Left ventricle myocardium inferior (tissue), 1 donor: Measurements from ENCODE around the gene PROZ. TPM values are rescaled to one million over a fixed set of nuclear protein-coding genes. Genes with fewer than 3 reads are reported as not detected.

ENCODE experiments used
- DNase-seq: peaks from one replicate; pipeline ENCODE4 v3.0.0-alpha.2; 2020
- H3K27ac ChIP-seq: fragments of 200-600 bp; replicated peaks from 2 replicates; pipeline ENCODE4 v1.8.0; 2021
- H3K27me3 ChIP-seq: fragments of 200-600 bp; 2 replicates; pipeline ENCODE4 v1.8.0; 2021; ENCODE audit warnings: low read depth
- H3K36me3 ChIP-seq: fragments of 200-600 bp; 2 replicates; pipeline ENCODE4 v1.8.0; 2021
- H3K4me1 ChIP-seq: fragments of 200-600 bp; 2 replicates; pipeline ENCODE4 v1.8.0; 2021
- H3K4me3 ChIP-seq: fragments of 200-600 bp; 2 replicates; pipeline ENCODE4 v1.8.0; 2021; ENCODE audit warnings: mild to moderate bottlenecking, moderate library complexity
- H3K9me3 ChIP-seq: fragments of 200-600 bp; replicated peaks from 2 replicates; pipeline ENCODE4 v1.8.0; 2021
- intact Hi-C: fragments of 100-400 bp; cut with micrococcal nuclease; formaldehyde crosslinking; loops from one replicate; pipeline ENCODE4 v1.11.0; 2022
- total RNA-seq: library from RNA; stranded (reverse); fragmentation: NEBNext Ultra II Directional; extraction: Animal tissue kit (Norgen Biotek cat#: 25700); gene quantifications from one replicate; pipeline ENCODE4 v1.2.1, GENCODE V29; 2021
- TF ChIP-seq, protein P1 (sequence below): fragments of 200-600 bp; IDR thresholded peaks from 2 replicates; pipeline ENCODE4 v1.8.0; 2021; ENCODE audit warnings: antibody characterized with exemption, mild to moderate bottlenecking, borderline replicate concordance
- donor health status: DM: no; HTN: yes; CAD: no; lungs with severe emphysema.

PROZ gene
- total RNA-seq, 1 donor from 2014 or later: not detected

DNA sequence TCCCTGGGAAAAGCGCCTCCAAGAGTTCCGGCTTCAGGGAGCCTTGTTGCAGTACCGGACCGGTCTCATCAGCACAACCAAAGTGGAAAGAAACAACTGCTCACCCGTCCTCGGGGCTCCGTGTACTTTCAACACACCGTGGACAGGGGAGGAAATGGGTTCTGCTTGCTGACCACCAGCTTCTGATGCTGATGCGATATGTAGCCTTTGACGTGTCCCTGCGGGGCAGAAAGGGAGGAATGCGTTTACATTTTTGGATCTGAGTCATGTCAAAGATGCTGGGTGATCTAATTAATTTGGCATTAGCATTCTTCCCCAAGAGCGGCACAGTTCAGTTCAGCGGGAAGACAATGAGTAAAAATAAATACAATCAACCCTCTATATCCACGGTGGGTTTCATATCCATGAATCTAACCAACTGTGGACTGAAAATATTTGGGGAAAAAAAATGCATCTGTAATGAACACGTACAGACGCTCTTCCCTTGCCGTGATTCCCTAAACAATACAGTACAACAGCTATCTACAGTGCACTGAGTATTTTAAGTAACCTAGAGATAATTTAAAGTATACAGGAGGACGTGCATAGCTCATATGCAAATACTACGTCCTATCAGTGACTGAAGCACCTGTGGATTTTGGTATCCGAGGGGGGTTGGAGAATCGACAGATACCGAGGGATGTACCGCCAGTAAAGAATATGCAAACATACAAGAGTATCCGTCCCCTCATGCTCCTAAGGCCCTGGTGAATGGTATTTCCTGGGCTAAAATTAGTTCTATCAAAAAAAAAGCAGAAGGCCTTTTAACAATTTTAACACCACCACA lies 19.8 kb downstream of the PROZ start:
- intact Hi-C loops: no loop called here
- no peak overlapping the region for H3K27ac ChIP-seq
- H3K4me1 ChIP-seq: peaks cover 31% of the 10 kb centered on the region
- H3K36me3 ChIP-seq: peaks cover 86% of the 10 kb centered on the region
- DNase-seq: no peak
- H3K27me3 ChIP-seq: no peaks in the 10 kb centered on the region
- H3K9me3 ChIP-seq: no peaks in the 10 kb centered on the region
- TF ChIP-seq, protein P1, sequence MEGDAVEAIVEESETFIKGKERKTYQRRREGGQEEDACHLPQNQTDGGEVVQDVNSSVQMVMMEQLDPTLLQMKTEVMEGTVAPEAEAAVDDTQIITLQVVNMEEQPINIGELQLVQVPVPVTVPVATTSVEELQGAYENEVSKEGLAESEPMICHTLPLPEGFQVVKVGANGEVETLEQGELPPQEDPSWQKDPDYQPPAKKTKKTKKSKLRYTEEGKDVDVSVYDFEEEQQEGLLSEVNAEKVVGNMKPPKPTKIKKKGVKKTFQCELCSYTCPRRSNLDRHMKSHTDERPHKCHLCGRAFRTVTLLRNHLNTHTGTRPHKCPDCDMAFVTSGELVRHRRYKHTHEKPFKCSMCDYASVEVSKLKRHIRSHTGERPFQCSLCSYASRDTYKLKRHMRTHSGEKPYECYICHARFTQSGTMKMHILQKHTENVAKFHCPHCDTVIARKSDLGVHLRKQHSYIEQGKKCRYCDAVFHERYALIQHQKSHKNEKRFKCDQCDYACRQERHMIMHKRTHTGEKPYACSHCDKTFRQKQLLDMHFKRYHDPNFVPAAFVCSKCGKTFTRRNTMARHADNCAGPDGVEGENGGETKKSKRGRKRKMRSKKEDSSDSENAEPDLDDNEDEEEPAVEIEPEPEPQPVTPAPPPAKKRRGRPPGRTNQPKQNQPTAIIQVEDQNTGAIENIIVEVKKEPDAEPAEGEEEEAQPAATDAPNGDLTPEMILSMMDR: no peak
- H3K4me3 ChIP-seq: no peak overlapping the region

DNA sequence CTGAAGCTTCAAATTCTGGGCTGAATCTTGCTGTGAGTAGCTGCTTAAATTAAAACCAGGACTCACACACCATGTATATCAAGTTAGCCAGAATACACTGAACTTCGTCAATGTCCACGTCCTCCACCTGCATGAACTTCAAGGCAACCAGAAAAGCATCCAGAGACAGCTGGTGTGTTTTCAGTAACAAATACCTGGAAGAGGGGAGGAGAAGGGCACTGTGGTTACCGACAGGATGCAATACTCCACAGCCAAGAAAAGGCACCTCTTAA lies 20.4 kb downstream of the PROZ start:
- DNase-seq: no peak
- intact Hi-C loops: no loop called here
- no peaks in the 10 kb centered on the region for H3K27me3 ChIP-seq
- TF ChIP-seq, protein P1: no peak
- H3K36me3 ChIP-seq: peaks cover 91% of the 10 kb centered on the region
- no peaks in the 10 kb centered on the region for H3K9me3 ChIP-seq
- peaks cover 31% of the 10 kb centered on the region for H3K4me1 ChIP-seq
- peak overlapping the region; percentile 44 for H3K27ac ChIP-seq
- no peak overlapping the region for H3K4me3 ChIP-seq

DNA sequence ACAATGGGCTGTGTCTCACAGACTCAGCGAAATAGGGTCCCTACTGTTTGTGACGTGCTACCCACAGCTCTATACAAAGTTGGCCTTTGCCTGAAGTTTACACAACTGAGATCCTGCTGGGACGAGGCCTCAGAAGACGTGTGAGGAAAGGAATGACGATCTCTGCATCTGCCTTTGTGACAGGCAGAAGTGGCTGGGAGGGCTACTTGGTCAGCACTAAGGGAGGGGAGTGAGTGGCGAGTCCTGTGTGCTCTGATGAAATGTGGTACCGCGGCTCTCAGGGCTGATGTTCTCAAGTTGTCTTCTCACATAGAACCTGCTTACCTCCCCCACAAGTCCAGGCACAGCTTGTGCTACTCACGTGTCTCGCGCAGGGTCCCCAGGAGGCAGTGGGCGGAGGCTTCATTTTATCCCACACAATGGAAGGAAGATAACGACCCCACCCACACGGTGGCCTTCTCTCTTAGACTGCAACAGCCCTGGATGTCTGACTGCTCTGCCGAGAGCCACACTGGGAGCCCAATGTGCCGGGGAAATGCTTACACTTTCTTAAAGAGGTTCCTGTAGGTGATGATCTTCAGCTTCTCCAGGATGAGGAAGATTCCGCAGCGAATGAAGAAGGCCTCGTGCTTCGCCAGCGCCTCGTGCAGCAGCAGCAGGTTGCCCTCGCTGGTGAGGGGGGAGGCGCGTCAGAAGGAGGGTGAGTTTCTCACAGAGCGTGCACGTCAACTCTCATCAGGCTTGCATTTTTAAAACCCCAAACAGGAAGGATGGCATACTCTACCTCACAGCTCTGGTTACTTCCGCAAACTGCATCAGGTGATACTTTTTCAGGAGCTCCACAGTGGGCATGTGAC lies 21.2 kb downstream of the PROZ start:
- intact Hi-C loops: no loop called here

GRCh38 chr13:113182046-113182445 lies 23.6 kb downstream of the PROZ start:
- Histone ChIP-seq H3K36me3 (peaks cover 80% of the 10 kb centered on the region), H3K4me3 (no peak overlapping the region), H3K27ac (no peak overlapping the region), H3K27me3 (no peaks in the 10 kb centered on the region), H3K9me3 (no peaks in the 10 kb centered on the region), H3K4me1 (peaks cover 36% of the 10 kb centered on the region)
- TF ChIP-seq, protein P1: no peak
- no peak for DNase-seq
- intact Hi-C loops: no loop called here

More for the DNA sequence above, 21.2 kb downstream of the PROZ start:
- no peaks in the 10 kb centered on the region for H3K27me3 ChIP-seq
- TF ChIP-seq, protein P1: no peak
- no peak for DNase-seq
- no peak overlapping the region for H3K4me3 ChIP-seq
- no peaks in the 10 kb centered on the region for H3K9me3 ChIP-seq
- peaks cover 95% of the 10 kb centered on the region for H3K36me3 ChIP-seq
- peaks cover 31% of the 10 kb centered on the region for H3K4me1 ChIP-seq
- H3K27ac ChIP-seq: peak overlapping the region; percentile 44

GRCh38 chr13:113183450-113184129 lies 25.1 kb downstream of the PROZ start:
- no peak overlapping the region for H3K27ac ChIP-seq
- no peaks in the 10 kb centered on the region for H3K27me3 ChIP-seq
- no peaks in the 10 kb centered on the region for H3K9me3 ChIP-seq
- peaks cover 38% of the 10 kb centered on the region for H3K4me1 ChIP-seq
- no peak for DNase-seq
- H3K4me3 ChIP-seq: no peak overlapping the region
- TF ChIP-seq, protein P1: no peak
- intact Hi-C loops: no loop called here
- peaks cover 72% of the 10 kb centered on the region for H3K36me3 ChIP-seq
